Adrenal gland (tissue), 5 donors: ENCODE data around the gene FAM76A.

ENCODE experiments used
- CTCF ChIP-seq, 6 experiments: fragments of 450-650 bp in 4 of 6; fragments of 200-600 bp in 2 of 6; sonication (generic) in 1 of 6; IDR thresholded peaks; 1 replicate in 5 of 6; 2 replicates in 1 of 6; pipeline versions ENCODE4 v1.5.1 to v1.8.0; 2016 to 2021; ENCODE audit warnings: antibody characterized with exemption in 6 of 6, mild to moderate bottlenecking in 2 of 6, moderate library complexity in 1 of 6
- POLR2A ChIP-seq, 2 donors: fragments of 450-650 bp; IDR thresholded peaks; one replicate each; pipeline ENCODE4 v1.6.1; 2017; ENCODE audit warnings: antibody characterized with exemption in 2 of 2, mild to moderate bottlenecking in 2 of 2, moderate library complexity in 1 of 2
- donor health status: DM: no; HTN: no; CAD: no.

DNA sequence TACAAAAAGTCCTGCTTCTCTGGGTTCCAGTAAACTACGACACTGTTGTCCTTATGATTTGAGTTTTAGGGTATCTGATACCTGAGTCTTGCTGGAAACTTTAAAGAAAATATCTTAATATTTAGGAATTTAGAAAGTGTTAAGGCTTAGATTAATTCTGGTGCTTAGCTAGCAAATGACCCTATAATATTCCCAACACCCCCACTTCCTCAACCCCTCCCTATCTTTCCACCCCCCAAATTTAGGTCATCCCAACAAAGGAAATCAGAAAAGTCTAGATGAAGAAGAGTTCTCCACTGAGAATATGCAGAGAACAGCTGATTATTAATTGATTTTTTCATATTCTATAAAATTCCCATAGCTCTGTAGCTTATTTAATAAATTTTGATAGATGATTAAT, 58.9 kb downstream of the FAM76A start:
- TF ChIP-seq POLR2A (IDR thresholded peaks at IDR 0.05): no peak
- TF ChIP-seq CTCF (IDR thresholded peaks at IDR 0.05): no peak
